ENCODE measurements around the gene CRYBA2.
A peak's percentile ranks its signal among the peaks of the same experiment; 100 is the strongest.

DNA sequence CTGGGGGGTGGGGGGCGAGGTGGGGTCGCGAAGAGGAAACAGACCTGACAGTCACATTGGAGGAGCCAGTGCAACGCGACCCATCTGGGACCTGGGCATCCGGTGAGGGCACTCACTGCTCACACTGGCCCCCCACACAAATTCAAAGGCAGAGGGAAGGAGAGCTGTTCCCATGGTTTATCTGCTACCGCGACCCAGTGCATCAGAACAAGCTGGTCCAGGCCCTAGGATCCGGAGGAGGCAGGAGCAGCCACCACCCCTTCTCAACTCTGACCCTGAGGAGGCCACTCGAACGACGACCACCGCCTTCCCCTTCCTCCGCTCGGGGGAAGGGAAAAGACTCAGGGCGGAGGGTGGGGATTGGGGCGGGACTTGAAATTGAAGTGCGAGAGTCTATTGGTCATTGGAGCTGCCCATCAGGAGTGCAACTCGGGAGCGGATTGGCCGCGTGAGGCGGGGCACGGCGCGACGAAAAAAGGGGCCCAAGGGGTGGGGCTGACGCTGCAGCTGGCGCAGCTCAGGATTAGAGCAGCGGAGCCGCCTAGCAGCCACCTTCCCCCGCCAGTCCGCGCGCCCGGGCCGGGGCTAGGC lies 34.0 kb downstream of the CRYBA2 start, which contains the start of gene CDK5R2:
- TF ChIP-seq, protein P1, sequence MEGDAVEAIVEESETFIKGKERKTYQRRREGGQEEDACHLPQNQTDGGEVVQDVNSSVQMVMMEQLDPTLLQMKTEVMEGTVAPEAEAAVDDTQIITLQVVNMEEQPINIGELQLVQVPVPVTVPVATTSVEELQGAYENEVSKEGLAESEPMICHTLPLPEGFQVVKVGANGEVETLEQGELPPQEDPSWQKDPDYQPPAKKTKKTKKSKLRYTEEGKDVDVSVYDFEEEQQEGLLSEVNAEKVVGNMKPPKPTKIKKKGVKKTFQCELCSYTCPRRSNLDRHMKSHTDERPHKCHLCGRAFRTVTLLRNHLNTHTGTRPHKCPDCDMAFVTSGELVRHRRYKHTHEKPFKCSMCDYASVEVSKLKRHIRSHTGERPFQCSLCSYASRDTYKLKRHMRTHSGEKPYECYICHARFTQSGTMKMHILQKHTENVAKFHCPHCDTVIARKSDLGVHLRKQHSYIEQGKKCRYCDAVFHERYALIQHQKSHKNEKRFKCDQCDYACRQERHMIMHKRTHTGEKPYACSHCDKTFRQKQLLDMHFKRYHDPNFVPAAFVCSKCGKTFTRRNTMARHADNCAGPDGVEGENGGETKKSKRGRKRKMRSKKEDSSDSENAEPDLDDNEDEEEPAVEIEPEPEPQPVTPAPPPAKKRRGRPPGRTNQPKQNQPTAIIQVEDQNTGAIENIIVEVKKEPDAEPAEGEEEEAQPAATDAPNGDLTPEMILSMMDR (IDR thresholded peaks at IDR 0.05 in 8 of 11, conservative IDR thresholded peaks at IDR 0.05 in 3 of 11): no peak
- TF ChIP-seq POLR2A (IDR thresholded peaks at IDR 0.05) (no peak), POLR2AphosphoS5 (IDR thresholded peaks at IDR 0.05) (peak in 1 of 3 donors; percentile 24)
